OCI-M1 (cell line): ENCODE data around the gene ZNF460.
A peak's percentile ranks its signal among the peaks of the same experiment; 100 is the strongest.
"Not testable (repeated sequence)": the region's sequence is repeated elsewhere in the genome, so short reads cannot be mapped to it uniquely, and the experiment has no call there.

Source experiments
- DNase-seq: peaks from one replicate; lab custom pipeline; 2025; lab: John Stamatoyannopoulos, UW

Gene ZNF460

GRCh38 chr19:57280165-57280961 is at the start of gene ZNF460:
Gene ZNF460, plus strand, starts transcription at chr19:57280485. Its CDS starts 322 bp downstream, at chr19:57280807.
- peak; percentile 99 for DNase-seq

DNA sequence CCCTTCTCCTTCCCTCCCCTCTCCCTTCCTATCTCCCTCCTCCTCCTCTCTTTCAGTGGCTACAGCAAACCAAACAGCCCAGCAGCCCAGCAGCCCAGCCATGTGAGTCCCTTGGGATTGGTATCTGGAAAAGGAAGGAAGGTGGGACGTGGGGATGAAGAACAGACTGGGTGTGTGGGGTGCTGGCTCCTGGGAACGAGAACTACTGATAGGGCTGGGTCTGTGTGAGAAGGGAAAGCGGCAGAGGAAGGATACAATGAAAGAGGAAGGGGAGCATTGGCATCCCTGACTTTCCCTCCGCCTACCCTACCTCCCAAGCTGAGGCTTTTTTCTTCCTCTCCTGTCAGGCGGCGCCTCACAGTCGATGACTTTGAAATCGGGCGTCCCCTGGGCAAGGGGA is 48.6 kb upstream of the ZNF460 start:
- no peak for DNase-seq

GRCh38 chr19:57233207-57233606 is 47.1 kb upstream of the ZNF460 start:
- no peak for DNase-seq

GRCh38 chr19:57239982-57240310 is 40.3 kb upstream of the ZNF460 start:
- DNase-seq, result no peak

- DNase-seq, result peak; percentile 97
Observed at GRCh38 chr19:57240311-57241090, 39.8 kb upstream of the ZNF460 start, which contains the start of gene ZNF805. Gene ZNF805, plus strand, starts transcription at chr19:57240632. Its CDS starts 260 bp downstream, at chr19:57240892.

DNA sequence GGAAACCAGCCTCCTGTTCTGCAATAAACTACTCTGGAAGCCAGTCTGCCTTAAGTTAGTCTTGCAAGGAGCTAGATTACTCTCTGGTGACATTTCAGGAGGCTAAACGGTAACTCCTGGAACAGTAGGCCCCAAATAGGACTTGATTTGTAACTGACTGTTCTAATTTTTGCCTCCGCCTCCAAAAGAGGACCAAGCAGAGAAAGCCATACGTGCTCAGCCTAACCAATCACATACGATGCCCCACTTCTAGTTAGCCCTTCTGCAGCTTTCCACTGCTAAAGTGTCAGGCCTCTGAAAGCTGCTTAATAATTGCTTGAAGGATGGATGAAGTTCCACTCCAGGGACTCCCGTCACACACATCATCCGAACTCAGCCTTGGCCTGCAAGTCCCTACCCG is 39.1 kb upstream of the ZNF460 start:
- peak; percentile 51 for DNase-seq

DNA sequence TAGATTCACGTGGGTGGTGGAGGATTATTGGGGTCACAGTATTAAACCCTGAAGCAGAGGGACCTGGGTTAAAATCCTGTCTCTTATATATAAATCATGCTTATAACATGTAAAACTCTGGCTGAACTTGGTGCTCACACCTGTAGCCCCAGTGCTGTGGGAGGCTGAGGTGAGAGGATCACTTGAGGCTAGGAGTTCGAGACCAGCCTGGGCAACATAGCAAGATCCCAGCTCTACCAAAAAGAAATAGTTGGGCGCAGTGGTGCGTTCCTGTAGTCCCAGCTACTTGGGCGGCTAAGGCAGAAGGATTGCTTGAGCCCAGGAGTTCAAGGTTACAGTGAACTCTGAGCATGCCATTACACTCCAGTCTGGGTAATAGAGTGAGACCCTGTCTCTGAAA is 37.5 kb upstream of the ZNF460 start:
- no peak for DNase-seq

DNA sequence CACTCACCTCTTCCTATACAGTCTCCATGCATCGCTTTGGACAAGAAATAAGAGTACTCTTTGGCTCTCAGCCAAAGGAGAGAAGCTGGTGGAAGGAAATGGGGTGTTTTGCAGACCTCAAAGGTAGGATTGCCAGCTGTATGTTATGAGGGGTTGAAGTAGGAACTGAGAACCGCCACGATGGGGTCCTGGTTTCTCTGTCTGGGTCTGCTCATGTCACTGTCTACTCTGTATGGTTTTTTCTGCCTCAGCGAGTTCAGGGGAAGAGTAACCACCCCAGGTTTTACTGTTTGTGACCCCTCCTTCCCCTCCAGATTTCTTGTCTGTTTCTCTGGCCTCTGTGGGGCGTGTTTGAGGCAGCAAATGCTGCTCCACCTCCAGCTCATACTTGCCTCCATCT is 35.8 kb upstream of the ZNF460 start:
- no peak for DNase-seq

DNA sequence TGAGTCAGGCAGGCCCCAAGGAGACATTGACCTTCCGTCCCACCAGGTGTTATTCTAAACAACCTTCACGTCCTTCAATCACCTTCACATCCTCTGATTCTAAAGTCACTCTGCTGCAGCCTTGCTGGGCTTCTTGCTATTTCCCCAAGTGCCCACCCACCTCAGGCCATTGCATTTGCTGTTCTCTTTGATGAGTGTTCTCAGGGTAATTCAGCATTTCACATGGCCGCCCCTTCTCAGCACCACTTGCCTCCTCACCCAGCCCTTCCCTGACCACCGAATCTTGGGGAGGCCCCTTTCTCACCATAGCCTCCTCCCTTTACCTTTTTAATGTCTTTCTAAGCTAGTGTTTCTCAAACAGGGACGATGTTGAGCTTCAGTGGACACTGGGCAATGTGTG is 35.2 kb upstream of the ZNF460 start:
- DNase-seq, result no peak

GRCh38 chr19:57245959-57246358 is 34.3 kb upstream of the ZNF460 start:
- DNase-seq, result no peak

GRCh38 chr19:57248646-57249045 is 31.6 kb upstream of the ZNF460 start:
- DNase-seq, result no peak

DNA sequence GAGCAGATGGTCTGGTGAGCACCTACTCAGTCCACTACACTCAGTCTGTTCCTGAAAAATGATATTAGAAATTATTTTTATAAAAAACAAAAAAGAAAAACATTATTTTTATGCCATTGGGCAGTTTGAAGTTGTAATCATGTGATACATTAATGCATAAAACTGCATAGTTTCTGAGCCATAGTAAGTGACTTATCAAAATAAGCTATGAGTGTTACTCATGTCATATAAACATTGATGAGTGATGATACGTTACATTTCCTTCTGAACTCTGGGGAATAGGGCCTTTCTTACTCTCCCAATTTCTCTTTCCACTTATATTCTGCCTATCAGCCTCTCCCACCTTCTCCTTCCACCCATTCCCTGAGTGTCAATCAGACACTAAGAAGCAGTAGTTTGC is 31.0 kb upstream of the ZNF460 start:
- DNase-seq, result no peak

DNA sequence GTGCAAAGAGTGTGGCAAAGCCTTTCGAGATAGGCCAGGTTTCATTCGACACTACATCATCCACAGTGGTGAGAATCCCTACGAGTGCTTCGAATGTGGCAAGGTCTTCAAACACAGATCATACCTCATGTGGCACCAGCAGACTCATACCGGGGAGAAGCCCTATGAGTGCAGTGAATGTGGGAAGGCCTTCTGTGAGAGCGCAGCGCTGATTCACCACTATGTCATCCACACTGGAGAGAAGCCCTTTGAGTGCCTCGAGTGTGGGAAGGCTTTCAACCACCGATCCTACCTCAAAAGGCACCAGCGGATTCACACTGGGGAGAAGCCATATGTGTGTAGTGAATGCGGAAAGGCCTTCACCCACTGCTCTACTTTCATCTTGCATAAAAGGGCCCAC is 26.5 kb upstream of the ZNF460 start:
- not testable (repeated sequence) for DNase-seq

DNA sequence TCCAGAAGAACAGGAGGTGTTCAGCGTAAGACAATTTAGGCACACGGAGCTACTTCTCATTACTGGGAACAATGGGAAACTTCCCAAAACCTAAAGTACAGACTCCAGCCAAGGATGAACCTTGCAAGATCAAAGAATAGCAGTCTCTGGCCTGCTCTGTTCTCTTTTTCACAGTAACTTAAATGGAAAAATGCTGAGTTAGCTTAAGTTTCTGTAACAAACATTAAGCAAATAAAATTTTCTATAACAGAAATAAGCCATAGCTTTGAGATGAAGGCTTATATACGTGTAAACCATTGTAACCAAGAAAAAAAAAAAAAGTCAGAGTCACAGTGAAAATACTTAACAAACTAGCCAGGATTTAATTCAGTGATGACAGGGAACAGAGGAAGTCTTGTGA is 18.2 kb upstream of the ZNF460 start:
- DNase-seq, result no peak

- DNase-seq, result peak; percentile 68
Observed at GRCh38 chr19:57263244-57263741, 17.0 kb upstream of the ZNF460 start.

DNA sequence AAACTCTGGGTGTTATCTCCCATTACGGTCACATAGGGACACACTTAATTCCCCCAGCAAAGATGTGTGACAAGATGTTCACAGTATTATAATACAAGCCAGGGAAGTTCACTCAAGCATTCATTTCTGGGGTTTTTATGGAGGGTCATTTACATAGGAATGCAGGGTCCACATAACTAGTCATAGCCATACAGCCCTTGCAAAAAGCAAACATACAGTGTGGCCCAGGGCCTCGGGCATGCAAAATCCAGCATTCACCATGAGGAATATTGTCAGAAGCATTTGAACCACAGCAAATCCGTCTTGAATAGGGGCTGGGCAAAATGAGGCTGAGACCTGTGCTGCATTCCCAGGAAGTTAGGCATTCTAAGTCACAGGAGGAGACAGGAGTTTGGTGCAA is 13.0 kb upstream of the ZNF460 start:
- no peak for DNase-seq

DNA sequence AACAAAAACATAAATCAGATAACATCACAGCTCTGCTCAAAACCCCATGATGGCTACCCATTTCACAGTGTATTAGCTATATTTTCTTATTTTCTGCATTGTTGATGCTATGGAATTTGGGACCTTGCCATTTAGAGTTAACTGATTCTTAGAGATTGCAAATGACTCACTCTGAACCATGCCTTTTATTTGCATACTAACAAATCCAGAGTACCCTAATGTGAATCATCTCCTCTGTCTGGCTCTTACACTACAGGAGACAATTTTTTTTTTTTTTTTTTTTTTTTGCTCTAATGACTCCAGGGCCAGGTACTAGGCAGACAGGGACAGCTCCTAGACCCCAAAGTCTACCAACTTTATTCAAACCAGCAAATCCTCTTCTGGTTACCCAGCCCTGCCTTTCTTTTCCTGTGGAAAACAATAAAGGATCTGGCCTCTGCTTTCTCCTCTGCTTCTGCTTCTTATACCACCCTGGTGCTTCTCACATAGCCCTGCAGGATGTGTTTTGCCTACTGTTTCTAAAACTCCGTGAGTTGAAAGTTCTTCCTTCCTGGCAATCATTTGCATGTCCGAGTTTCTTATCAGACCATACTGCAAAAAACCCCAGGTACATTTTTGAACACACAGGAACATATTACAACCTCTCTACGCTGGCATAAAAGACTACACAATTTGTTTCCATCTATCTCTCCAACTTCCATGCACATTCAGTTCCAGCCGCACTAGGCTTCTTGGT is 10.6 kb upstream of the ZNF460 start:
- DNase-seq, result no peak

- DNase-seq, result no peak
Observed at GRCh38 chr19:57271280-57271679, 9.0 kb upstream of the ZNF460 start.

DNA sequence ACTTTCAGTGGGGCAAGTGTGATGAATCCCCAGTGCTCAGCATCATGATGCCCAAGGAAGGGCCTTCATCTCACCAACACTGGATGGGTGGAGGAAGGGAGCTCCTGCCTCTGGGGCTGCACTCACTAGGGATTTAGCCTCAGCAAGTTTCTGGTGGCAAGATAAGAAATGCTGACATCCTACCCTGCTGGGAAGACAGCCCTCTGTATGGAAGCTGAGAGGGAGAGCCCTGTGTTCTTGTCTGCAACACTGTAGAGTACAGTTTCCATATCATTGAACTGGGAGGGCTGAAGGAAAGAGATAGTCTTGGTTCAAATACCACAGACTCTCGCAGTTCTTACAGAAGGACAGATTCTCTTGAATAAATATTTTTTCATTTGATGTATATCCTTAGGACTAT is 7.3 kb upstream of the ZNF460 start:
- peak; percentile 27 for DNase-seq

DNA sequence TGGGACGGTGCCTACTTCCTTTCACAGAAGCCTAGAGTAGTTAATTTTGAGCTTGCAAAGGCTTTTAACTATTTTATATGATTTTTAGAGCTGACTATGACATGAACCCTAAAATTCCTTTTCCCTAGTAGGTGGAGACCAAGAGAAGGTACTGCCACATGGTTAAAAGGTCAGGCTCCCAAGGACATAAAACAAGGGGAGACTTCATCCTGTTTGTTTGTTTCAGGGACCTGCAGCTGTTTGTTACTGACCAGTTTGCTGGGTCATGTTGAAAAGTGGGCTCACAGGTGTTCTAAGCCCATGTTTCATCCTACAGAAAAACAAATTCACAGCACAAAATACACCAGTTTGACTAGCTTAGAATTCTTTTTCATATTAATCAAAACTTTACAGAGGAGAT is 3.9 kb upstream of the ZNF460 start:
- DNase-seq, result no peak

DNA sequence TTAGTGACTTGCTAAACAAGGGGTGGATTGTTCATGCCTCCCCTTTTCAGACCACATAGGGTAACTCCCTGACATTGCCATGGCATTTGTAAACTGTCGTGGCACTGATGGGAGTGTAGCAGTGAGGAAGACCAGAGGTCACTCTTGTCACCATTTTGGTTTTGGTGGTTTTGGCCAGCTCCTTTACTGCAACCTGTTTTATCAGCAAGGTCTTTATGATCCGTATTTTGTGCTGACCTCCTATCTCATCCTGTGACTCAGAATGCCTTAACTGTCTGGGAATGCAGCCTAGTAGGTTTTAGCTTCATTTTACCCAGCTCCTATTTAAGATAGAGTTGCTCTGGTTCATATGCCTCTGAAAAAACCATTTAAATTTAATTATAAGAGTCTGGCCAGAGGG is 1.8 kb upstream of the ZNF460 start:
- peak; percentile 66 for DNase-seq

DNA sequence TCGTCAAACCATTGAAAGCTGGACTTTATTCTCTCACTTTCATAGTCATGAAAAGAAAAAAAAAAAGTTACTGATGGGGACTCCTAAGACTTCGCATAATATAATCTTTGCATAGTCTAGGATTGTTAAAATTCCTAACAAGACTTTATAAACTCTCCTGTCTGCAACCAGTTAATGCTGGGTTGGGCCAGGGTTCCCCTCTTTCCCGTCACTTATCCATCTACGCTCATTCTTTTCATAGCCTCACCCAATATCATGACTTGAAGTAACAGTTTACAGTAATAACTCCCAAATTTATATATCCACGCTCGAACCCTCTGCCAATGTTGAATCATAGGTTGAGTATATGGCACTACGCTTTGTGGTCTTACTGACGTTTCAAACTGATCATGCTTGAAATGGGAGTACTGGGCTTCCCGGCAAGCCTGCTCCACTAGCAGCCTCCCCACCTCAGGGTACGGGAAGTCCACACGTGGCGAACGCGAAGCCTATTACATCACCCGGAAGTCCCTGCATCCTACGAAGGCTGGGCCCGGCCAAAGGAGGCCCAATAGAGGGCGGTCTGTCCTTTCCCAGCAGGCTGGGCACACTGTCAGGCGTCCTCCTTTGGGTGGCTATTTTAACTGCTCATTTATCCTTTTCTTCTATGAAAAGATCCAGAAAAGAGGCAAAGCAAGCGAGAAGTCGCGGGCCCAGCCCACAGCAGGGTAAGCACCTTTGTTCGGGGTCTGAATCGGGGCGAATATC is 694 bp upstream of the ZNF460 start:
- peak; percentile 99 for DNase-seq
